Chondrocyte (in vitro differentiated cells): ENCODE results near the gene CCDC188. TPM values are rescaled to one million over a fixed set of nuclear protein-coding genes. Genes with fewer than 3 reads are reported as not detected.

Experiments
- DNase-seq: peaks from one replicate; pipeline ENCODE4 v3.0.0; 2021; ENCODE audit warnings: mixed read lengths, low spot score
- H3K27ac Mint-ChIP-seq: one replicate; pipeline ENCODE4 v1.8.0; 2021; ENCODE audit warnings: mild to moderate bottlenecking, moderate library complexity, mixed read lengths; ENCODE audit not compliant: unreplicated experiment
- H3K27me3 Mint-ChIP-seq: 2 replicates; pipeline ENCODE4 v1.8.0; 2021; ENCODE audit warnings: low read depth, mixed read lengths
- H3K36me3 Mint-ChIP-seq: 2 replicates; pipeline ENCODE4 v1.8.0; 2021; ENCODE audit warnings: low read depth, mixed read lengths
- H3K4me1 Mint-ChIP-seq: 2 replicates; pipeline ENCODE4 v1.8.0; 2021; ENCODE audit warnings: low read depth, mild to moderate bottlenecking, mixed read lengths
- H3K4me3 Mint-ChIP-seq: one replicate; pipeline ENCODE4 v1.8.0; 2021; ENCODE audit warnings: mild to moderate bottlenecking, moderate library complexity, mixed read lengths; ENCODE audit not compliant: unreplicated experiment
- H3K9me3 Mint-ChIP-seq: 2 replicates; pipeline ENCODE4 v1.8.0; 2021; ENCODE audit warnings: low read depth, mixed read lengths
- total RNA-seq: library from RNA; stranded (reverse); gene quantifications from 3 replicates; pipeline ENCODE4 v1.2.1, GENCODE V29; 2021
- TF ChIP-seq, protein P1 (sequence below): fragments of 200-600 bp; sonication (generic); IDR thresholded peaks from 2 replicates; pipeline ENCODE4 v1.5.0; 2021; ENCODE audit warnings: antibody characterized with exemption, mild to moderate bottlenecking, moderate library complexity

The CCDC188 gene
- total RNA-seq, 1 donor from 2014 or later: 5.3 TPM

GRCh38 chr22:20138417-20138738 is 12.5 kb downstream of the CCDC188 start:
- no peaks in the 10 kb centered on the region for H3K9me3 Mint-ChIP-seq
- DNase-seq: no peak
- TF ChIP-seq, protein P1, sequence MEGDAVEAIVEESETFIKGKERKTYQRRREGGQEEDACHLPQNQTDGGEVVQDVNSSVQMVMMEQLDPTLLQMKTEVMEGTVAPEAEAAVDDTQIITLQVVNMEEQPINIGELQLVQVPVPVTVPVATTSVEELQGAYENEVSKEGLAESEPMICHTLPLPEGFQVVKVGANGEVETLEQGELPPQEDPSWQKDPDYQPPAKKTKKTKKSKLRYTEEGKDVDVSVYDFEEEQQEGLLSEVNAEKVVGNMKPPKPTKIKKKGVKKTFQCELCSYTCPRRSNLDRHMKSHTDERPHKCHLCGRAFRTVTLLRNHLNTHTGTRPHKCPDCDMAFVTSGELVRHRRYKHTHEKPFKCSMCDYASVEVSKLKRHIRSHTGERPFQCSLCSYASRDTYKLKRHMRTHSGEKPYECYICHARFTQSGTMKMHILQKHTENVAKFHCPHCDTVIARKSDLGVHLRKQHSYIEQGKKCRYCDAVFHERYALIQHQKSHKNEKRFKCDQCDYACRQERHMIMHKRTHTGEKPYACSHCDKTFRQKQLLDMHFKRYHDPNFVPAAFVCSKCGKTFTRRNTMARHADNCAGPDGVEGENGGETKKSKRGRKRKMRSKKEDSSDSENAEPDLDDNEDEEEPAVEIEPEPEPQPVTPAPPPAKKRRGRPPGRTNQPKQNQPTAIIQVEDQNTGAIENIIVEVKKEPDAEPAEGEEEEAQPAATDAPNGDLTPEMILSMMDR: no peak
- H3K27me3 Mint-ChIP-seq: no peaks in the 10 kb centered on the region
- H3K4me3 Mint-ChIP-seq: no peak overlapping the region
- H3K27ac Mint-ChIP-seq: peak overlapping the region; percentile 63
- H3K36me3 Mint-ChIP-seq: peaks cover 1% of the 10 kb centered on the region
- H3K4me1 Mint-ChIP-seq: peaks cover 56% of the 10 kb centered on the region

DNA sequence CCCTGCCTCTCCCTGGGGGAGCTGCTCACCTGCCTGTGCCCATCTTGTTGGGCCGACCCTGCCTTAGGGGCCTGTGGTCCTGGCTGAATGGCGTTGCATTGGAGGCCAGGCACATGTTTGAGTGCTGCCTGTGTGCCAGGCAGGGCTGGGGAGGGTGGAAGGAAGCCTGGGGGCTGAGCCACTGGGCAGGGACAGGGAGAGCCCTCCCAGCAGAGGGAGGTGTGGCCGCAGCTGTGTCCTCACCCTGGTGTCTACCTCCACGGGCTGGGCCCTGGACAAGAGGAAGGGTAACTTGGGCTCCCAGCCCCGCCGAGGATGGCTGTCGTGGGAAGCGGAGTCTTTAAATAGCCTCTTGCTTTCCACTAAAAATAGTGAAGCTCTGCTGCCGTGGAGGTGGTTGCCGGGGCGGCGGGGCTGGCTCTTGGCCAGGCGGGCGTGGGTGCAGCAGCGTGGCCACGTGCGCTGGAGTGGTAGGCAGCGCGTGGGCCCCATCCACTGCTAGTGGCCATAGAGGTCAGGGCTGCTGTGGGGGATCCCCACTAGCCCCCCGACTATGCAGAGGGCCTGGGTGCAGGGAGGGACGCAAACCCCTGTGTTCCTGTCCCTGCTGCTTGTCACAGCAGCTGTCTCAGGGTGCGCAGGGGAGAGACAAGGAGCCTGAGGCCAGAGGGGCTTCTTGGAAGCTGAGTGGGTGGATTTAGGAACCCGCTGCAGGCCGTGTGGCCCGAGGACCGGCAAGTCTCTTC is 13.0 kb downstream of the CCDC188 start:
- no peak for DNase-seq
- Mint-ChIP-seq H3K4me1 (peaks cover 61% of the 10 kb centered on the region), H3K36me3 (peaks cover 1% of the 10 kb centered on the region), H3K27ac (peak overlapping the region; percentile 63), H3K4me3 (no peak overlapping the region), H3K9me3 (no peaks in the 10 kb centered on the region), H3K27me3 (no peaks in the 10 kb centered on the region)
- TF ChIP-seq, protein P1: no peak

- DNase-seq: no peak
- Mint-ChIP-seq H3K27ac (no peak overlapping the region), H3K4me3 (no peak overlapping the region), H3K27me3 (no peaks in the 10 kb centered on the region), H3K9me3 (no peaks in the 10 kb centered on the region), H3K36me3 (peaks cover 1% of the 10 kb centered on the region), H3K4me1 (peaks cover 63% of the 10 kb centered on the region)
- TF ChIP-seq, protein P1: no peak
These were observed 13.7 kb downstream of the CCDC188 start for GRCh38 chr22:20137113-20137512.

DNA sequence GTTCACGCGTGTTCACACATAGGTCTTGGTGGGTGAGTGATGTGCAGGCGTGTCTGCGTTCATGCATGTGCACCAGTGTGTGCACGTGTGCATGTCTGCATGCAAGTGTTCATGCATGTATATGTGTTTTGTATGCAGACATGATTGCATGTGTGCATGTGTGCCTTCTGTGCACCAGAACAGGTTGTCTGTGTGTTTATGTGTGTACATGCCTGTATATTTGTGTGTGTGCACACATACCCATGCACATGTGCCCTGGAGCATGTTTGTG is 14.3 kb downstream of the CCDC188 start:
- Mint-ChIP-seq H3K9me3 (no peaks in the 10 kb centered on the region), H3K36me3 (peaks cover 1% of the 10 kb centered on the region), H3K27me3 (no peaks in the 10 kb centered on the region), H3K4me3 (no peak overlapping the region), H3K27ac (no peak overlapping the region), H3K4me1 (peaks cover 57% of the 10 kb centered on the region)
- no peak for DNase-seq
- TF ChIP-seq, protein P1: no peak

DNA sequence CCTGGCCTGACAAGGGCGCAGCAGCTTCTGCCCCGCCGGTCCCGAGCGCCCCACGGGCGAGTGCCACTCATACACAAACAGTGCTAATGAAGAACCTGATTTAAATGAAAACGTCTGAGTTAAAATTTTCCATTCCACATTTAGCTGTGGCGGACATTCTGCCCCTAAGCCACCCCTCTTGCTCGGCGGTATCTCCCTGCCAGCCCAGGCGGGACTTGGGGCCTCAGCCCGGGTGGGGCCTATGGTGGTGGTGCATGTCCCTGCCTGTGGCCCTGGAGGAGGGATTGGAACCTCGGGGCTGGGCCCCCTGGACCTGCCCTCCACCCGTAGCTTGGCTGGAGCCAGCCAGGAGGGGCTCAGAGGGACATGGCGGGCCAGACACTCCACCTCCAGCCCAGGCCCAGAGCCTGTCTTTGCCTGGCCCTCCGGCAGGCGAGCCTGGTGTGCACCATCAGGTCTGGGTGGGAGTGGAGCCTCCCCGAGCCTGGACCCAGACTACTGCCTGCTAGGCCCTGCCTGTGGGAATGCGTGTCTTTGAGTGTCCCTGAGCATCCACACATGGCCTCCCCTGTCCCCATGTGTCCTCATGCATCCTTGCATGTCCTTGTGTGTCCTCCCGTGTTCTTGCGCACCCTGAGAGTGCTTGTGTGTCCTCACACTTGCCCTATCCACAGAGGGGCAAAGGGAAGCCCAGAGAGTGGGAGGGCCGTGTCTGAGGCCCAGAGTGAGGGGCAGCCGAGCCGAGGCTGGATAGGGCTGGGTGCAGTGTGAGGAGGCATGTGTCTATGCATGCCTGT is 14.9 kb downstream of the CCDC188 start:
- H3K4me3 Mint-ChIP-seq: no peak overlapping the region
- peak overlapping the region; percentile 59 for H3K27ac Mint-ChIP-seq

More for the DNA sequence above, 14.9 kb downstream of the CCDC188 start:
- Mint-ChIP-seq H3K9me3 (no peaks in the 10 kb centered on the region), H3K27me3 (no peaks in the 10 kb centered on the region), H3K36me3 (peaks cover 1% of the 10 kb centered on the region), H3K4me1 (peaks cover 54% of the 10 kb centered on the region)
- no peak for DNase-seq
- TF ChIP-seq, protein P1: no peak
